ENCODE data around the gene ATP9A.

DNA sequence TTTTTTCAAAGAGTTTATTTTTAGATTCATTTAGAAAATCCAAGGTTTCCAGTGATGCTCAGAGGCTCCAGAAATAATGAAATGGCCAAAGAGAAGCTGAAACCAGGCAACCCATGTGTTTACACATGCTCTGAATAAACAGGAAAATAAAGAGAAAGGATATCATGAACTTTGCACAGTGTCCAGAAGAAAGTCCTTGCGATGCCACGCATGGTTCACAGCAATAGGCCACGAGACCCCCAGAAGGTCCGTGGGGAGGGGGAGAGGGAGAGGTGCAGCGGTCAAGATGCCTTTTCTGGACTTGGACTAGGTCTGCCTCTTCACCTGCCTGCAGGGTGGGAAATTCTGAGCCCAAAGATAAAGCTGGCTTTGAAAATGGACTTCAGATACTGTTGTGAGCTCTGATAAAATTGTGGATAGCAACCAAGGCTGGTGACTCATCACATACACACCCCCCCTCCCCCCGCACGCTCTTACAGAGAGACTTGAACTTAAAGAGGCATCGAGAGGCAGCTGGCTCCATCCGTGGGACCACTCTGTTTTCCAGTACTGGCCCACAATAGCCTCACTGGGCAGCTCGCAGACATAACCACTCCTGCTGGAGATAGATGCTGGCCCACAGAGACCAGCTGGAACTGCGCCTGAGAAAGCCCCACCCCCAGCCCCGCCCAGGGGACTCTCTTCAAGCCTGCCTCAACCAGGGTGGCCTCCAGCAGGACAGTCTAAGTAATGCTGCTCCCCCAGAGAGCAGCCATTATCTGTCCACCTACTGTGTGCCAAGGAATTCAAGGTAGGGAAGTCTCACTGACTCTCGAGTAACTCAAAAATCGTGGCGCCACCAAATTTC lies 204.5 kb downstream of the ATP9A start:
- TF ChIP-seq POLR2AphosphoS5 (IDR thresholded peaks at IDR 0.05; ENCODE audit: low read depth, low read length) (no peak), TAF1 (IDR thresholded peaks at IDR 0.05; ENCODE audit: borderline replicate concordance, insufficient read depth, low read length) (no peak)
- TF ChIP-seq, protein P1, sequence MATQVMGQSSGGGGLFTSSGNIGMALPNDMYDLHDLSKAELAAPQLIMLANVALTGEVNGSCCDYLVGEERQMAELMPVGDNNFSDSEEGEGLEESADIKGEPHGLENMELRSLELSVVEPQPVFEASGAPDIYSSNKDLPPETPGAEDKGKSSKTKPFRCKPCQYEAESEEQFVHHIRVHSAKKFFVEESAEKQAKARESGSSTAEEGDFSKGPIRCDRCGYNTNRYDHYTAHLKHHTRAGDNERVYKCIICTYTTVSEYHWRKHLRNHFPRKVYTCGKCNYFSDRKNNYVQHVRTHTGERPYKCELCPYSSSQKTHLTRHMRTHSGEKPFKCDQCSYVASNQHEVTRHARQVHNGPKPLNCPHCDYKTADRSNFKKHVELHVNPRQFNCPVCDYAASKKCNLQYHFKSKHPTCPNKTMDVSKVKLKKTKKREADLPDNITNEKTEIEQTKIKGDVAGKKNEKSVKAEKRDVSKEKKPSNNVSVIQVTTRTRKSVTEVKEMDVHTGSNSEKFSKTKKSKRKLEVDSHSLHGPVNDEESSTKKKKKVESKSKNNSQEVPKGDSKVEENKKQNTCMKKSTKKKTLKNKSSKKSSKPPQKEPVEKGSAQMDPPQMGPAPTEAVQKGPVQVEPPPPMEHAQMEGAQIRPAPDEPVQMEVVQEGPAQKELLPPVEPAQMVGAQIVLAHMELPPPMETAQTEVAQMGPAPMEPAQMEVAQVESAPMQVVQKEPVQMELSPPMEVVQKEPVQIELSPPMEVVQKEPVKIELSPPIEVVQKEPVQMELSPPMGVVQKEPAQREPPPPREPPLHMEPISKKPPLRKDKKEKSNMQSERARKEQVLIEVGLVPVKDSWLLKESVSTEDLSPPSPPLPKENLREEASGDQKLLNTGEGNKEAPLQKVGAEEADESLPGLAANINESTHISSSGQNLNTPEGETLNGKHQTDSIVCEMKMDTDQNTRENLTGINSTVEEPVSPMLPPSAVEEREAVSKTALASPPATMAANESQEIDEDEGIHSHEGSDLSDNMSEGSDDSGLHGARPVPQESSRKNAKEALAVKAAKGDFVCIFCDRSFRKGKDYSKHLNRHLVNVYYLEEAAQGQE (IDR thresholded peaks at IDR 0.05; ENCODE audit: insufficient read depth in 1 of 2, low read depth in 2 of 2, low read length in 2 of 2), result no peak

Data from PFSK-1 (cell line).